H1 (cell line): Measurements from ENCODE around the gene BBS2. TPM values are rescaled to one million over a fixed set of nuclear protein-coding genes. Genes with fewer than 3 reads are reported as not detected.

ENCODE experiments used
- CHD7 ChIP-seq: fragments of 300-600 bp; sonication (generic); IDR thresholded peaks from 2 replicates; pipeline ENCODE4 v1.7.1; 2012; ENCODE audit warnings: low read length, moderate library complexity, mild to moderate bottlenecking, inconsistent platforms; ENCODE audit not compliant: insufficient replicate concordance
- TAF1 ChIP-seq: IDR thresholded peaks from 2 replicates; pipeline ENCODE4 v1.6.1; 2011; ENCODE audit warnings: mild to moderate bottlenecking, low read depth, low read length
- polyA plus RNA-seq, 7 experiments: library from polyadenylated mRNA; depleted of rRNA in 3 of 7; stranded (reverse) in 5 of 7; unstranded in 2 of 7; fragments of >200 nt in 5 of 7; fragments of 200-250 nt in 2 of 7; gene quantifications; 1 replicate in 5 of 7; 2 replicates in 1 of 7; 4 replicates in 1 of 7; pipeline versions ENCODE4 v1.2.1 to v1.2.3, GENCODE V29; 2011 to 2013; ENCODE audit warnings: missing spikeins in 2 of 7, mixed read lengths in 2 of 7
- total RNA-seq: library from RNA; stranded (reverse); fragmentation: NEBNext Ultra II Directional; extraction: Animal tissue kit (Norgen Biotek cat#: 25700); gene quantifications from 2 replicates; pipeline ENCODE4 v1.2.1, GENCODE V29; 2021

Gene BBS2
- total and polyA plus RNA-seq, 2 of the 8 experiments (the other 6 are each of a cell fraction or from before 2014, with no cell fraction given) = 12.3 to 15.1 TPM

DNA sequence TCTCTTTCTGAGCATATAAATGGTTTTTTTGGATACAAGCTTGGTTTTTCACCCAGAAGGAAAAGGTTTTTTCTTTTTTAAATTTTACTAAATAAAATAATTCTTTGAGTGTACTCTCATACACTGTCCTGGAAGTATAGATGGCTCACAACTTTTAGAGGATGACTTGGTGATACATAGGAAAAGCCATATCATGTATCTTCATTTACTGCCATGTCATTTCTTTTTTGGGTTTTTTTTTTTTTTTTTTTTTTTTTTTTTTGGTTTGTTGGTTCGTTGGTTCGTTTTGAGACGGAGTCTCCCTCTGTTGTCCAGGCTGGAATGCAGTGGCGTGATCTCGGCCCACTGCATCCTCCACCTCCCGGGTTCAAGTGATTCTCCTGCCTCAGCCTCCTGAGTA lies 56.7 kb downstream of the BBS2 start (continued):
- no peak for TF ChIP-seq CHD7
- no peak for TF ChIP-seq TAF1
